ENCODE measurements around the gene PTPN18. TPM values are rescaled to one million over a fixed set of nuclear protein-coding genes. Genes with fewer than 3 reads are reported as not detected.

PTPN18 gene
- total and polyA plus RNA-seq, 11 donors: 9.7 to 42.5 (median 12.6) TPM

GRCh38 chr2:130381619-130382018, 25.8 kb downstream of the PTPN18 start:
- no peak for DNase-seq
- WGBS, 4 donors: 68 to 79% (median 74%) methylated on average over 4 of the region's 4 CpGs
- no peak overlapping the region for H3K4me3 ChIP-seq
- intact Hi-C loops (cut with DNase I): no loop called here
- H3K9me3 ChIP-seq: no peaks in the 10 kb centered on the region
- H3K36me3 ChIP-seq: peaks cover 0 to 26% (median 0%) of the 10 kb centered on the region in 9 donors
- ATAC-seq: peak in 1 of 4 donors; percentile 30
- H3K27ac ChIP-seq: no peak overlapping the region
- TF ChIP-seq POLR2A (IDR thresholded peaks at IDR 0.05) (no peak), CTCF (IDR thresholded peaks at IDR 0.05) (no peak)
- H3K27me3 ChIP-seq: no peaks in the 10 kb centered on the region
- H3K4me1 ChIP-seq: peaks cover 0 to 35% (median 20%) of the 10 kb centered on the region in 12 donors

DNA sequence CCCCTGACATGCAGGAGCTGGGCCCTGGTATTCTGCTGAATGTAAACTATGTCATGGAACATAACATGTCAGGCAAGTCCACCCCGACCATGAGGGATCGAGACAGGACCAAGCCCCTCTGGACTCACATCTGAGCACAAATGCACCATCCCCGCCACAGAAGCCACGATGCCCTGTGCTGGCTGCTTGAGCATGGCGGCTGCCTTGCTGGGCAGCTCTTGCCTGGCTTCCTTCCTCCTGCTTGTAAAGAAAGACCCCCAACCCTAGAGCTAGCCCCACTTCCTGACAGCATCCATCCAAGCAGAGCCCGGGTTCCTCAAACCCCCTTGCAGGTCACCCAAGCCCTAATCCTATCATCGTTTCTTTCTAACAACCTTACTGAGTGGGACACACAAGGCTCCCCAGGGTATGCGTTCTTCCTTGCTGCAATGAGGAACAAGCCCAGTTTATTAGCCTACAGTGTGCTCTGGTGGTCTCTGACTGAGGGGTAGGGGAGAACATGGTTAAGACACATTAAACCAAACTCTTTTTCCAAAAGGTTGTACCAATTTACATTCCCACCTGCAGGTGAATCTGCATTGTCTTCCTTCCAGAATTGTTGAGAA, 26.6 kb downstream of the PTPN18 start:
- no peak for DNase-seq
- intact Hi-C loops (cut with DNase I): no loop called here
- no peaks in the 10 kb centered on the region for H3K27me3 ChIP-seq
- WGBS, 4 donors: 95 to 99% (median 96%) methylated on average over 8 of the region's 8 CpGs
- H3K4me1 ChIP-seq: peaks cover 0 to 43% (median 27%) of the 10 kb centered on the region in 12 donors
- no peak overlapping the region for H3K4me3 ChIP-seq
- H3K36me3 ChIP-seq: peaks cover 0 to 23% (median 0%) of the 10 kb centered on the region in 9 donors
- no peak overlapping the region for H3K27ac ChIP-seq
- ATAC-seq: no peak
- no peaks in the 10 kb centered on the region for H3K9me3 ChIP-seq
- TF ChIP-seq CTCF (IDR thresholded peaks at IDR 0.05) (no peak), POLR2A (IDR thresholded peaks at IDR 0.05) (no peak)

GRCh38 chr2:130385709-130386108, 29.9 kb downstream of the PTPN18 start:
- Histone ChIP-seq H3K4me3 (no peak overlapping the region), H3K4me1 (peaks cover 0 to 58% (median 41%) of the 10 kb centered on the region in 12 donors), H3K27ac (peak overlapping the region in 10 of 12 donors; percentile 55 to 84 (median 72)), H3K36me3 (peaks cover 0 to 15% (median 0%) of the 10 kb centered on the region in 9 donors), H3K9me3 (no peaks in the 10 kb centered on the region), H3K27me3 (no peaks in the 10 kb centered on the region)
- TF ChIP-seq CTCF (IDR thresholded peaks at IDR 0.05) (no peak), POLR2A (IDR thresholded peaks at IDR 0.05) (no peak)
- ATAC-seq: peak in 2 of 4 donors; percentile 19 to 51
- no peak for DNase-seq
- intact Hi-C loops (cut with DNase I): loop anchor here in 2 of 10 donors (2.0 kb wide), 1 partner anchor 13 kb away; no protein-coding TSS in a partner anchor
- WGBS, 4 donors: 86 to 94% (median 92%) methylated on average over 3 of the region's 3 CpGs

DNA sequence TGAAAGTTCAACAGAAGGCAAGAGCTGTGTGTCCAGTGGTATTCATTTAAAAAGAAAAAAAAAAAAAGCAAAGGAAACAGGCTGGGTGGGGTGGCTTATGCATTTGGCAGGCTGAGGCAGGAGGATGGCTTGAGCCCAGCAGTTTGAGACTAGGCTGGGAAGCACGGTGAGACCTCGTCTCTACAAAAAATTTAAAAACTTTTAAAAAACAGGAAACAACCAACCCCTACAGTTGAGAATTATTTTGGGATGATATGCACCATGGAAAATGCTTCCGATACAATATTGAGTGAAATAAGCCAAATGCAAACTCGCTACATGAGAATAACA, 31.2 kb downstream of the PTPN18 start:
- H3K36me3 ChIP-seq: peaks cover 0 to 7% (median 0%) of the 10 kb centered on the region in 9 donors
- ATAC-seq: peak; percentile 12 to 52 (median 31)
- peak in 3 of 5 donors; percentile 48 to 69 (median 48) for DNase-seq
- H3K27me3 ChIP-seq: no peaks in the 10 kb centered on the region
- WGBS, 4 donors: 43 to 51% (median 47%) methylated on average over 4 of the region's 4 CpGs
- TF ChIP-seq CTCF (IDR thresholded peaks at IDR 0.05): no peak
- TF ChIP-seq POLR2A (IDR thresholded peaks at IDR 0.05): no peak
- H3K4me3 ChIP-seq: peak overlapping the region in 3 of 12 donors; percentile 5 to 26 (median 9)
- H3K27ac ChIP-seq: peak overlapping the region in 11 of 12 donors; percentile 41 to 84 (median 71)
- H3K9me3 ChIP-seq: no peaks in the 10 kb centered on the region
- H3K4me1 ChIP-seq: peaks cover 0 to 63% (median 42%) of the 10 kb centered on the region in 12 donors
- intact Hi-C loops (cut with DNase I): loop anchor here in 2 of 10 donors (2.0 kb wide), 1 partner anchor 14 kb away; no protein-coding TSS in a partner anchor

All from heart left ventricle (tissue), 16 donors.